GM18907 (cell line): Measurements from ENCODE around the gene KCNK4.

Source experiments
- ATAC-seq: cut with Tn5 transposase; IDR thresholded peaks from one replicate; pipeline ENCODE4 v1.9.1; 2021; ENCODE audit warnings: mild to moderate bottlenecking, moderate library complexity; ENCODE audit not compliant: unreplicated experiment

KCNK4 gene

GRCh38 chr11:64342869-64343745, 52.0 kb downstream of the KCNK4 start:
- ATAC-seq: no peak

GRCh38 chr11:64343767-64344559, 52.9 kb downstream of the KCNK4 start:
- ATAC-seq: no peak

GRCh38 chr11:64344787-64345186, 53.7 kb downstream of the KCNK4 start:
- ATAC-seq: no peak

GRCh38 chr11:64347193-64347867, 56.2 kb downstream of the KCNK4 start:
- ATAC-seq: no peak

GRCh38 chr11:64348383-64349024, 57.4 kb downstream of the KCNK4 start:
- no peak for ATAC-seq

- no peak for ATAC-seq
These were observed 57.9 kb downstream of the KCNK4 start for GRCh38 chr11:64349025-64349387.

GRCh38 chr11:64349404-64349803, 58.3 kb downstream of the KCNK4 start:
- ATAC-seq: no peak
